Measurements from ENCODE around the gene GPR21. TPM values are rescaled to one million over a fixed set of nuclear protein-coding genes. Genes with fewer than 3 reads are reported as not detected.

GPR21 gene
- total RNA-seq, 1 donor from 2014 or later, result not detected

GRCh38 chr9:123028136-123028535 is 5.3 kb upstream of the GPR21 start:
- H3K4me3 ChIP-seq, result no peak overlapping the region
- H3K27ac ChIP-seq, result no peak overlapping the region
- intact Hi-C loops (cut with DNase I), result no loop called here
- TF ChIP-seq POLR2A (IDR thresholded peaks at IDR 0.05), result no peak
- no peak for TF ChIP-seq CTCF (IDR thresholded peaks at IDR 0.05)
- H3K9me3 ChIP-seq, result no peaks in the 10 kb centered on the region
- H3K27me3 ChIP-seq, result no peaks in the 10 kb centered on the region
- no peaks in the 10 kb centered on the region for H3K4me1 ChIP-seq
- DNase-seq (ENCODE audit: extremely low spot score in 2 of 2), result no peak
- H3K36me3 ChIP-seq, result peaks cover 0 to 18% of the 10 kb centered on the region in 2 donors

- H3K36me3 ChIP-seq, result peaks cover 0 to 10% of the 10 kb centered on the region in 2 donors
- no peaks in the 10 kb centered on the region for H3K4me1 ChIP-seq
- H3K9me3 ChIP-seq, result no peaks in the 10 kb centered on the region
- TF ChIP-seq POLR2AphosphoS5 (IDR thresholded peaks at IDR 0.05; ENCODE audit: insufficient read depth in 1 of 2, low read depth in 1 of 2) (no peak), POLR2A (IDR thresholded peaks at IDR 0.05) (no peak), CTCF (IDR thresholded peaks at IDR 0.05) (no peak)
- H3K27me3 ChIP-seq, result no peaks in the 10 kb centered on the region
- DNase-seq (ENCODE audit: extremely low spot score in 2 of 2), result no peak
- H3K4me3 ChIP-seq, result no peak overlapping the region
- intact Hi-C loops (cut with DNase I), result no loop called here
- H3K27ac ChIP-seq, result no peak overlapping the region
These were observed 4.5 kb upstream of the GPR21 start for GRCh38 chr9:123028973-123029372.

- Histone ChIP-seq H3K36me3 (peaks cover 0 to 17% of the 10 kb centered on the region in 2 donors), H3K9me3 (no peaks in the 10 kb centered on the region), H3K4me1 (no peaks in the 10 kb centered on the region), H3K27me3 (no peaks in the 10 kb centered on the region), H3K27ac (no peak overlapping the region), H3K4me3 (no peak overlapping the region)
- TF ChIP-seq POLR2A (IDR thresholded peaks at IDR 0.05) (no peak), CTCF (IDR thresholded peaks at IDR 0.05) (no peak), POLR2AphosphoS5 (IDR thresholded peaks at IDR 0.05; ENCODE audit: insufficient read depth in 1 of 2, low read depth in 1 of 2) (no peak)
- intact Hi-C loops (cut with DNase I), result no loop called here
- no peak for DNase-seq (ENCODE audit: extremely low spot score in 2 of 2)
These were observed 1.5 kb upstream of the GPR21 start for GRCh38 chr9:123031963-123032362.

DNA sequence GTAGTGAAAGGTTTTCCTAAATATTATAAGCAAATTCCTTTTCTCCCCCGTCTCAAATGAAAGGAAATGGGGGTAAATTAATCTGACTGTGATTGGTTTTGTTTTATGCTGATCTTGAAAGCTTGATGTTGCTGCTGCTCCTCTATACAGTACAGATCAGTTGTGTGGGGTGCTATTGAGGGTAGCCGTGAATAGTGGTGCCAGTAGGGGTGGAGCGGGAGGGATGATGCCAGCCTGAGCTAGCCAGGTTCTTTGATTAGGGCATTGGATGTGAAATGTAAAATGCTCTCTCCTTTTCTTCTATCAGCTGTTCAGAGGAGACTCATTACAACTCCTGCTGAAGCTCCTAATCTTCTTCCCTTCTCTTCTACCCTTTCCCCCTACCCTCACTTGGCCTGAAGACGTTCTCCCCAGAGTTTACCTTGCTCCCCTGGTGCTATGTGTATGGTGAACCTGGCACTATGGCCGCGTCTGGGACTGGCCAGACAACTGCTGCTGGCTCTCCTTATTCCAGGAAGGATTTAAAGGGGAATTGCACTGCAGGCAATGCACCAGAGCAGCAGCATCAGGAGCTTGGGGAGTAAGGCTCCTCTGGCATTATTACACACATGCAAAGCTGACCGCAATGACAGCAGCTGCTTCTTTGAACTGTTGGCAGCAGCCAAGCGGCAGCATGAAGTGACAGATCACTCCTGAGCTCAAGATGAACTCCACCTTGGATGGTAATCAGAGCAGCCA is 566 bp downstream of the GPR21 start:
- no peak for DNase-seq (ENCODE audit: extremely low spot score in 2 of 2)
- Histone ChIP-seq H3K27ac (no peak overlapping the region), H3K4me1 (no peaks in the 10 kb centered on the region)

More for the DNA sequence above, 566 bp downstream of the GPR21 start:
- no peak for TF ChIP-seq POLR2AphosphoS5 (IDR thresholded peaks at IDR 0.05; ENCODE audit: insufficient read depth in 1 of 2, low read depth in 1 of 2)
- TF ChIP-seq CTCF (IDR thresholded peaks at IDR 0.05), result no peak
- Histone ChIP-seq H3K9me3 (no peaks in the 10 kb centered on the region), H3K36me3 (peaks cover 0 to 8% of the 10 kb centered on the region in 2 donors), H3K4me3 (peak overlapping the region; percentile 3 to 28), H3K27me3 (no peaks in the 10 kb centered on the region)
- intact Hi-C loops (cut with DNase I), result no loop called here
